ENCODE measurements around the gene KLF3. TPM values are rescaled to one million over a fixed set of nuclear protein-coding genes. Genes with fewer than 3 reads are reported as not detected.

KLF3 gene
- total RNA-seq, 1 donor from 2014 or later, result 40.8 TPM

- Histone ChIP-seq H3K4me1 (ENCODE audit: insufficient read depth, low read length) (no peaks in the 10 kb centered on the region), H3K9ac (ENCODE audit: low read length) (no peak overlapping the region), H3K36me3 (ENCODE audit: insufficient read depth, low read length) (peaks cover 65% of the 10 kb centered on the region), H3K27ac (ENCODE audit: low read depth, low read length) (no peak overlapping the region), H3K4me2 (ENCODE audit: low read length) (no peak overlapping the region), H4K20me1 (ENCODE audit: insufficient read depth, low read length) (peaks cover 10% of the 10 kb centered on the region), H3K9me3 (ENCODE audit: insufficient read depth, low read depth, low read length) (no peaks in the 10 kb centered on the region), H3K4me3 (ENCODE audit: insufficient read depth, low read depth, low read length) (no peak overlapping the region), H3K27me3 (ENCODE audit: insufficient read depth, low read length) (no peaks in the 10 kb centered on the region), H3K79me2 (ENCODE audit: insufficient read depth, low read length) (peaks cover 4% of the 10 kb centered on the region), H2AFZ (ENCODE audit: low read depth, low read length) (no peak overlapping the region)
- no peak for FAIRE-seq
- Mint-ChIP-seq H3K36me3 (ENCODE audit: low read depth, unreplicated experiment) (peaks cover 26% of the 10 kb centered on the region), H3K27me3 (ENCODE audit: low read depth, unreplicated experiment) (no peaks in the 10 kb centered on the region), H3K4me1 (ENCODE audit: low read depth, unreplicated experiment) (peaks cover 4% of the 10 kb centered on the region), H3K9me3 (ENCODE audit: unreplicated experiment) (no peaks in the 10 kb centered on the region), H3K4me3 (ENCODE audit: unreplicated experiment) (no peak overlapping the region), H3K27ac (ENCODE audit: unreplicated experiment) (no peak overlapping the region)
- no peak for TF ChIP-seq EZH2 (IDR thresholded peaks at IDR 0.05; ENCODE audit: insufficient read depth, low read length)
- no peak for TF ChIP-seq CTCF (IDR thresholded peaks at IDR 0.05; ENCODE audit: insufficient read depth, low read depth, low read length)
- DNase-seq (ENCODE audit: low read depth), result no peak
Measured at GRCh38 chr4:38696697-38697096, 32.7 kb downstream of the KLF3 start.

DNA sequence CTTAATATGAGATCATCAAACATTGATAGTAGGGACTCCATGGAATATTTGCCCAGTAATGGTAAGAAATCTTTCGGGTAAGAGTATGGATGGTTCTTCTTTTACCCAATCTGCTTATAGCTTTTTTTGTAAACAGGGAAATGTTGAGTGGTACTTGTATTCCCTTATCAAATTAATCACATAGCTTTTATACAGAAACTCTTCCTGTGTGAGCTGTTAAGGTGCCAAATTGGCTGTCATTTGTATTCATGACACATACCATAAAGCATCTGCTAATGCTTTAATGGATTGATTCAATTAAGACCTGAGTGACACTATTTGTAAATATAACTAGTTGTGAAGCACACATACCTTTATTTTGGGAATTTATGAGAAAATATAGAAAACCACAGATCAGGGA lies 34.2 kb downstream of the KLF3 start:
- Histone ChIP-seq H3K4me3 (ENCODE audit: insufficient read depth, low read depth, low read length) (no peak overlapping the region), H3K27me3 (ENCODE audit: insufficient read depth, low read length) (no peaks in the 10 kb centered on the region), H4K20me1 (ENCODE audit: insufficient read depth, low read length) (peaks cover 4% of the 10 kb centered on the region), H2AFZ (ENCODE audit: low read depth, low read length) (no peak overlapping the region), H3K27ac (ENCODE audit: low read depth, low read length) (no peak overlapping the region), H3K4me2 (ENCODE audit: low read length) (no peak overlapping the region), H3K9ac (ENCODE audit: low read length) (no peak overlapping the region), H3K9me3 (ENCODE audit: insufficient read depth, low read depth, low read length) (no peaks in the 10 kb centered on the region), H3K36me3 (ENCODE audit: insufficient read depth, low read length) (peaks cover 60% of the 10 kb centered on the region), H3K79me2 (ENCODE audit: insufficient read depth, low read length) (peaks cover 4% of the 10 kb centered on the region), H3K4me1 (ENCODE audit: insufficient read depth, low read length) (no peaks in the 10 kb centered on the region)
- Mint-ChIP-seq H3K4me3 (ENCODE audit: unreplicated experiment) (no peak overlapping the region), H3K9me3 (ENCODE audit: unreplicated experiment) (no peaks in the 10 kb centered on the region), H3K4me1 (ENCODE audit: low read depth, unreplicated experiment) (peaks cover 4% of the 10 kb centered on the region), H3K27me3 (ENCODE audit: low read depth, unreplicated experiment) (no peaks in the 10 kb centered on the region), H3K36me3 (ENCODE audit: low read depth, unreplicated experiment) (peaks cover 26% of the 10 kb centered on the region), H3K27ac (ENCODE audit: unreplicated experiment) (no peak overlapping the region)
- FAIRE-seq (no peak), DNase-seq (ENCODE audit: low read depth) (no peak)
- TF ChIP-seq CTCF (IDR thresholded peaks at IDR 0.05; ENCODE audit: insufficient read depth, low read depth, low read length) (no peak), EZH2 (IDR thresholded peaks at IDR 0.05; ENCODE audit: insufficient read depth, low read length) (no peak)

- H3K27ac Mint-ChIP-seq (ENCODE audit: unreplicated experiment), result no peak overlapping the region
- DNase-seq (ENCODE audit: low read depth) (no peak), FAIRE-seq (no peak)
- Histone ChIP-seq H3K4me1 (ENCODE audit: insufficient read depth, low read length) (no peaks in the 10 kb centered on the region), H3K36me3 (ENCODE audit: insufficient read depth, low read length) (peaks cover 52% of the 10 kb centered on the region), H3K79me2 (ENCODE audit: insufficient read depth, low read length) (peaks cover 3% of the 10 kb centered on the region), H3K9ac (ENCODE audit: low read length) (no peak overlapping the region), H3K9me3 (ENCODE audit: insufficient read depth, low read depth, low read length) (no peaks in the 10 kb centered on the region), H3K4me3 (ENCODE audit: insufficient read depth, low read depth, low read length) (no peak overlapping the region), H4K20me1 (ENCODE audit: insufficient read depth, low read length) (no peaks in the 10 kb centered on the region), H3K27ac (ENCODE audit: low read depth, low read length) (no peak overlapping the region), H3K4me2 (ENCODE audit: low read length) (no peak overlapping the region), H3K27me3 (ENCODE audit: insufficient read depth, low read length) (no peaks in the 10 kb centered on the region), H2AFZ (ENCODE audit: low read depth, low read length) (no peak overlapping the region)
- H3K4me3 Mint-ChIP-seq (ENCODE audit: unreplicated experiment), result no peak overlapping the region
- TF ChIP-seq CTCF (IDR thresholded peaks at IDR 0.05; ENCODE audit: insufficient read depth, low read depth, low read length), result no peak
- TF ChIP-seq EZH2 (IDR thresholded peaks at IDR 0.05; ENCODE audit: insufficient read depth, low read length), result no peak
- peaks cover 22% of the 10 kb centered on the region for H3K36me3 Mint-ChIP-seq (ENCODE audit: low read depth, unreplicated experiment)
- H3K9me3 Mint-ChIP-seq (ENCODE audit: unreplicated experiment), result no peaks in the 10 kb centered on the region
- no peaks in the 10 kb centered on the region for H3K27me3 Mint-ChIP-seq (ENCODE audit: low read depth, unreplicated experiment)
- peaks cover 4% of the 10 kb centered on the region for H3K4me1 Mint-ChIP-seq (ENCODE audit: low read depth, unreplicated experiment)
Measured at GRCh38 chr4:38699112-38699511, 35.1 kb downstream of the KLF3 start.

Data from astrocyte (in vitro differentiated cells and primary cell).